Measurements from ENCODE around the gene PTPN20.

PTPN20 gene

DNA sequence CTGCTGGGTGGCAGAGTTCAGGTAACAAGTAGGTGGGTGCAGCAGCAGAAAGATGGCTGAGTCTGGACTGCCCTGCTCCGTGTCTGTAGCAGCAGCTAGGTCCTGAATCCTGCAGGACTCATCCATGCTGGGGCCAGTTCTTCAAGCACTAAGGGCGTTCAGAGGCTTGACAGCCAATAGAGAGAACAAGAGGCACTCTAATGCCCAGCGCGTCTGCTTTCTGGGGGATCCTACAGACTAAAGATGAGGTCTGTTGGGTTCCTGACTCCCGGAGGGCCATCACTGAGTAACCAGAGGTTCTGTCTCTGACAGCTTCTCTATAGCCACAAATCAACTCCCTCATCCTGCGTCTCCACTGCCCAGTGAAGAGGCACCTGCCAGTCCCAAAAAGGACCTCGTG, 125.5 kb downstream of the PTPN20 start:
- no peak for DNase-seq (ENCODE audit: extremely low read depth, insufficient read length)
- H3K4me3 ChIP-seq (replicated peaks; ENCODE audit: low read depth, low read length) = no peak overlapping the region
- no peaks in the 10 kb centered on the region for H3K36me3 ChIP-seq (ENCODE audit: control insufficient read depth, insufficient read depth, low read length)
- no peaks in the 10 kb centered on the region; the same call in none of the 2 replicates for H3K27me3 ChIP-seq (replicated peaks; ENCODE audit: control insufficient read depth, insufficient read depth, low read length)
- TF ChIP-seq, protein P1, sequence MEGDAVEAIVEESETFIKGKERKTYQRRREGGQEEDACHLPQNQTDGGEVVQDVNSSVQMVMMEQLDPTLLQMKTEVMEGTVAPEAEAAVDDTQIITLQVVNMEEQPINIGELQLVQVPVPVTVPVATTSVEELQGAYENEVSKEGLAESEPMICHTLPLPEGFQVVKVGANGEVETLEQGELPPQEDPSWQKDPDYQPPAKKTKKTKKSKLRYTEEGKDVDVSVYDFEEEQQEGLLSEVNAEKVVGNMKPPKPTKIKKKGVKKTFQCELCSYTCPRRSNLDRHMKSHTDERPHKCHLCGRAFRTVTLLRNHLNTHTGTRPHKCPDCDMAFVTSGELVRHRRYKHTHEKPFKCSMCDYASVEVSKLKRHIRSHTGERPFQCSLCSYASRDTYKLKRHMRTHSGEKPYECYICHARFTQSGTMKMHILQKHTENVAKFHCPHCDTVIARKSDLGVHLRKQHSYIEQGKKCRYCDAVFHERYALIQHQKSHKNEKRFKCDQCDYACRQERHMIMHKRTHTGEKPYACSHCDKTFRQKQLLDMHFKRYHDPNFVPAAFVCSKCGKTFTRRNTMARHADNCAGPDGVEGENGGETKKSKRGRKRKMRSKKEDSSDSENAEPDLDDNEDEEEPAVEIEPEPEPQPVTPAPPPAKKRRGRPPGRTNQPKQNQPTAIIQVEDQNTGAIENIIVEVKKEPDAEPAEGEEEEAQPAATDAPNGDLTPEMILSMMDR (IDR thresholded peaks at IDR 0.05; ENCODE audit: insufficient read depth, low read length, poor library complexity, severe bottlenecking) = no peak

DNA sequence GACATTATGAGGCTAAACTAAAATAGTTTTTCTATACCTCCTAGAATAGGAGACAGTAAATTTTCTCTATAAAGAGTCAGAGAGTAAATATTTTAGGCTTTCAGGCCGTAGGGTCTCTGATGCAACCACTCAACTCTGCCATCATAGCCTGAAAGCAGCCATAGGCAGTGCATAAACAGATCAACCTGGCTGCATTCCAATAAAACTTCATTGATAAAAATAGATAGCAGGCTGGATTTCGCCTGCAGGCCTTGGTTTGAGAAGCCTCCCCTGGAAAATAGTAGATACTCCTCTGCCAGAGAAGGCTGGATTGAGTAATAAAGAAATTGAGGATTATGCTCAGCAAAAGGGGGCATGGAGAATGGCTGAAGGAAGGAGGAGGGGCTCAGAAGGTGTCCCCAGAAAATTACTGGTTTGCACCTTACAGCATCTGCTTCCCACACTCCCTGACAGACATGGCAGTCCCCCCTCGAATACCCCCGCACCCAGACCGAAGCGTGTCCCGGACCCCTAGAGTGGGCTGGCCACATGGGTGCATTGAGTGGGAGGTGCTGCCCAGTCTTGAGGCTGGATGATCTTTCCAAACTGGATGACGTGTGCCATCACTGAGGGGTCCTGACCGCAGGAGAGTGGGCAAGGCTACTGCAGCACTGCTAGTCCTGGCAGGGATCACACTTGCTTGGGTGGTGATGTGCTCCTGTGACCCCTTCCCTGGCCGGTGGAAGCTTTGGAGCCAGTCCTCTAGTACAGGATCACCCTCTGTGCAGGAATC, 126.6 kb downstream of the PTPN20 start:
- TF ChIP-seq, protein P1 (IDR thresholded peaks at IDR 0.05; ENCODE audit: insufficient read depth, low read length, poor library complexity, severe bottlenecking) = no peak
- H3K36me3 ChIP-seq (ENCODE audit: control insufficient read depth, insufficient read depth, low read length) = no peaks in the 10 kb centered on the region
- DNase-seq (ENCODE audit: extremely low read depth, insufficient read length) = no peak
- H3K4me3 ChIP-seq (replicated peaks; ENCODE audit: low read depth, low read length) = no peak overlapping the region
- no peaks in the 10 kb centered on the region; the same call in none of the 2 replicates for H3K27me3 ChIP-seq (replicated peaks; ENCODE audit: control insufficient read depth, insufficient read depth, low read length)

DNA sequence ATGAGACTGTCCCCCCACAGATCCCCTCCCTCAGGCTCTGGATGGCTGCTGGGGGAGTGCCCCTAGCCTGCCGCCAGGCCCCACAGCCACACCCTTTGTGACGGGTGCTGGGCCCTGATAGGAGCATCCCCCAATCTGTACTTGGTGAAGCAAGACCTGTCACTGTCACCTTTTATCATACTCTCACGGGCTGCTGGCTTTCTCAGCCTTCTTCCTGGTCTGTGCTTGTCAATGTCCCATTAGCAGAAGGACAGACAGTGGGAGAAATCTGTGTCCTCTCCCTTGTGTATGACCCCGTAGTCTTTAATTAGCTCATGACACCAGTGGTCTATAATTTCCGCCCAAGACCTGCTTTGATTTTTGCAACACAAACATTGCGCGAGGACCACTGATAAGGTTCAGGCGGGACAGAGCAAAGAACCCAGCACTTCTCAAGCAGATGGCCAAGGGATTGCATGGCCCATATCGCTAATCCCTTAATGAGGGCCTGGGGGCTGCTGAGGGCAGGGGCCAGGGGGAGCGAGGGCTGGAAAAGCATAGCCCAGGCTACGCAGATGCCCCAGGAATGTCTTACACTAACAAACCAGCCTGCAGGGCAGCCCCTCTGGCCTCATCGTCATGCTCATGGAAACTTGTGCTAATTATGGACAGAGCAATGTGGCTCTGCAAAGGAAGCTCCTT, 127.8 kb downstream of the PTPN20 start:
- H3K36me3 ChIP-seq (ENCODE audit: control insufficient read depth, insufficient read depth, low read length) = no peaks in the 10 kb centered on the region
- H3K4me3 ChIP-seq (replicated peaks; ENCODE audit: low read depth, low read length) = no peak overlapping the region
- TF ChIP-seq, protein P1 (IDR thresholded peaks at IDR 0.05; ENCODE audit: insufficient read depth, low read length, poor library complexity, severe bottlenecking) = no peak
- H3K27me3 ChIP-seq (replicated peaks; ENCODE audit: control insufficient read depth, insufficient read depth, low read length) = no peaks in the 10 kb centered on the region; the same call in none of the 2 replicates
- DNase-seq (ENCODE audit: extremely low read depth, insufficient read length) = no peak

DNA sequence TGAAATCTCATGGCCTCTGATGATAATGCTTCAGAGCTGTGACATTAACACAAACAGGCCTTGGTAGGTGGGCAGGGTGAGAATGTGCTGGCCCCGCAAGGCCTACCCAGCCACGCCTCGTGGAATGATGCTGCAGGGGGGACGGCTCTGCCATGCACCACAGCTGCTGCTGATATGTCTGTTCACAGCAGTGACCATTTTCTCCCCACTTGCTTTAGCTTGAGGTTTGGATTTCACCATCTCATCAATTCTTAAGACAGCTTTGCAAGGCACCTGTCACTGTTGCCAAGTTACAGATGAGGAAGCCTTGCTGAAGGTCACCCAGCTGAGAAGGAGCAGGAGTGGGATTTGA, 128.3 kb downstream of the PTPN20 start:
- Histone ChIP-seq H3K27me3 (replicated peaks; ENCODE audit: control insufficient read depth, insufficient read depth, low read length) (no peaks in the 10 kb centered on the region; the same call in none of the 2 replicates), H3K4me3 (replicated peaks; ENCODE audit: low read depth, low read length) (no peak overlapping the region), H3K36me3 (ENCODE audit: control insufficient read depth, insufficient read depth, low read length) (no peaks in the 10 kb centered on the region)
- DNase-seq (ENCODE audit: extremely low read depth, insufficient read length) = no peak
- TF ChIP-seq, protein P1 (IDR thresholded peaks at IDR 0.05; ENCODE audit: insufficient read depth, low read length, poor library complexity, severe bottlenecking) = no peak

DNA sequence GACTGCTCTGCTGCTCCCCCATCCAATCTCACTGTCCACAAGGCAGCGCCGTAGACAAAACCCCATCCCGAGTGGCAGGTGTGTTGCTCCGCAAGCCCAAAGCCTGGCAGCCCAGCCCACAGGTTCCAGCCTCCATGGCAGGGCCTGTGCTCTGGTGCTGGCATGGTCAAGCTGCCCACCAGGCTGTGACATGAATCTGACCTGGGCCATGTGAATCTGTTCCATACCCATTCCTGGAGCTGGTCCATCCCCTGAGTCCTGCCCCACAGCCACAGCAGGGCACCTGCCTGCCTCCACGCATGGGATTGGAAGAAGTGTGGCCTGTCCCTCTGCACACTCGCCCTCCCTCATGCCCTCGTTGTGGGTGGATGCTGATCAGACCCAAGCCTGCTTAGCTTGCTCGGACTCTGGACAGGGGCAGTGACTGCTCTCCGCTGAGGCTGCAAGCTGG, 128.8 kb downstream of the PTPN20 start:
- no peak for DNase-seq (ENCODE audit: extremely low read depth, insufficient read length)
- H3K4me3 ChIP-seq (replicated peaks; ENCODE audit: low read depth, low read length) = no peak overlapping the region
- H3K36me3 ChIP-seq (ENCODE audit: control insufficient read depth, insufficient read depth, low read length) = no peaks in the 10 kb centered on the region
- no peaks in the 10 kb centered on the region; the same call in none of the 2 replicates for H3K27me3 ChIP-seq (replicated peaks; ENCODE audit: control insufficient read depth, insufficient read depth, low read length)
- TF ChIP-seq, protein P1 (IDR thresholded peaks at IDR 0.05; ENCODE audit: insufficient read depth, low read length, poor library complexity, severe bottlenecking) = no peak
